K562 (cell line): ENCODE data around the gene HOXC11. TPM values are rescaled to one million over a fixed set of nuclear protein-coding genes. Genes with fewer than 3 reads are reported as not detected.
A peak's percentile ranks its signal among the peaks of the same experiment; 100 is the strongest.

Experiments used
- CBX1 ChIP-seq: sonication (generic); IDR thresholded peaks from 2 replicates; pipeline ENCODE4 v1.6.1; 2016; ENCODE audit warnings: antibody characterized with exemption, low read depth, mild to moderate bottlenecking
- CHD1 ChIP-seq: fragments of 200-600 bp; sonication (generic); IDR thresholded peaks from one replicate; pipeline ENCODE4 v1.6.1; 2012; ENCODE audit warnings: mild to moderate bottlenecking, moderate library complexity, low read length, inconsistent platforms
- ELF4 ChIP-seq: fragments of 450-650 bp; formaldehyde crosslinking; IDR thresholded peaks from 2 replicates; pipeline ENCODE4 v1.4.0; 2022; ENCODE audit warnings: missing genetic modification characterization
- ETV6 ChIP-seq, 3 experiments: fragments of 150-350 bp in 1 of 3; sonication (generic) in 1 of 3; formaldehyde crosslinking in 1 of 3; IDR thresholded peaks; 2 replicates each; pipeline versions ENCODE4 v1.6.1 to v1.8.0; 2014 to 2022; ENCODE audit warnings: borderline replicate concordance in 2 of 3, low read depth in 2 of 3, antibody characterized with exemption in 1 of 3, low read length in 1 of 3, mild to moderate bottlenecking in 1 of 3, missing genetic modification reagents in 1 of 3
- GTF2B ChIP-seq: IDR thresholded peaks from 2 replicates; pipeline ENCODE4 v1.6.1; 2011; ENCODE audit not compliant: insufficient read length; ENCODE audit errors: extremely low read depth
- IFI16 ChIP-seq: fragments of 250-450 bp; sonication (Bioruptor Pico); IDR thresholded peaks from 2 replicates; pipeline ENCODE4 v2.1.2; 2022; ENCODE audit warnings: mild to moderate bottlenecking, inconsistent platforms
- KAT7 ChIP-seq: sonication (generic); formaldehyde crosslinking; IDR thresholded peaks from 2 replicates; pipeline ENCODE4 v1.8.0; 2022; ENCODE audit warnings: missing genetic modification reagents, mild to moderate bottlenecking, borderline replicate concordance
- LCOR ChIP-seq: sonication (generic); formaldehyde crosslinking; IDR thresholded peaks from 2 replicates; pipeline ENCODE4 v1.8.0; 2022; ENCODE audit warnings: mild to moderate bottlenecking, missing genetic modification reagents
- NFIC ChIP-seq: fragments of 450-650 bp; IDR thresholded peaks from 2 replicates; pipeline ENCODE4 v1.6.1; 2017; ENCODE audit warnings: mild to moderate bottlenecking, inconsistent platforms
- NONO ChIP-seq, 2 experiments: fragments of 200-400 bp in 1 of 2; fragments of 450-650 bp in 1 of 2; formaldehyde crosslinking in 1 of 2; IDR thresholded peaks; 2 replicates each; pipeline ENCODE4 v1.6.1; 2017; ENCODE audit warnings: low read depth in 2 of 2, mild to moderate bottlenecking in 2 of 2, moderate library complexity in 2 of 2, low read length in 1 of 2
- PCBP2 ChIP-seq: fragments of 200-400 bp; formaldehyde crosslinking; IDR thresholded peaks from 2 replicates; pipeline ENCODE4 v1.6.1; 2018; ENCODE audit warnings: low read length, low read depth, mild to moderate bottlenecking, moderate library complexity; ENCODE audit not compliant: poor library complexity, severe bottlenecking
- TEAD1 ChIP-seq, 2 experiments: fragments of 450-650 bp in 1 of 2; sonication (generic) in 1 of 2; formaldehyde crosslinking; IDR thresholded peaks; 2 replicates each; pipeline versions ENCODE4 v1.4.0 to v1.8.0; 2020 to 2022; ENCODE audit warnings: mild to moderate bottlenecking in 2 of 2, missing genetic modification reagents in 1 of 2
- ZBTB43 ChIP-seq: sonication (generic); formaldehyde crosslinking; IDR thresholded peaks from 2 replicates; pipeline ENCODE4 v1.8.0; 2023; ENCODE audit warnings: mild to moderate bottlenecking, missing genetic modification reagents
- ZNF395 ChIP-seq: fragments of 200-800 bp; sonication (Bioruptor generic); IDR thresholded peaks from 2 replicates; pipeline ENCODE4 v1.6.1; 2017; ENCODE audit warnings: missing genetic modification characterization, missing compliant biosample characterization
- ZNF609 ChIP-seq: sonication (generic); formaldehyde crosslinking; IDR thresholded peaks from 2 replicates; pipeline ENCODE4 v1.8.1; 2023; ENCODE audit warnings: missing genetic modification reagents, mild to moderate bottlenecking, borderline replicate concordance
- ZNF780A ChIP-seq: fragments of 250-450 bp; sonication (Bioruptor Pico); IDR thresholded peaks from 2 replicates; pipeline ENCODE4 v1.5.0; 2021; ENCODE audit warnings: mild to moderate bottlenecking
- polyA plus RNA-seq, 8 experiments: library from polyadenylated mRNA; depleted of rRNA in 4 of 8; stranded (reverse) in 5 of 8; unstranded in 3 of 8; fragments of >200 nt; fragmentation: Nextera tagmentation in 2 of 8; fragmentation: Illumina TruSeq in 1 of 8; extraction: Ambion mirVana in 2 of 8; extraction: Trizol in 1 of 8; gene quantifications; 2 replicates each; pipeline versions ENCODE4 v1.2.1 to v1.2.3, GENCODE V29; 2011 to 2014; ENCODE audit warnings: inconsistent platforms in 1 of 8, missing spikeins in 1 of 8
- total RNA-seq, 7 experiments: library from RNA; depleted of rRNA in 6 of 7; stranded (reverse); fragments of >200 nt in 6 of 7; fragmentation: Illumina TruSeq in 2 of 7; extraction: Trizol in 2 of 7; gene quantifications; 2 replicates each; pipeline versions ENCODE4 v1.2.1 to v1.2.3, GENCODE V29; 2011 to 2021; ENCODE audit warnings: low replicate concordance in 1 of 7

The HOXC11 gene
- total and polyA plus RNA-seq, 9 of the 15 experiments (the other 6 are each of a cell fraction or from before 2014, with no cell fraction given) = not detected

GRCh38 chr12:54000116-54001114 lies 27.5 kb downstream of the HOXC11 start, which contains the start of gene HOXC9 (continued):
- TF ChIP-seq GTF2B = no peak
- 0 out of 2 replicates have a peak, but pooled peaks have one; percentile 21 for TF ChIP-seq NFIC
- TF ChIP-seq ZNF780A (CRISPR knock-in tag) = no peak
- TF ChIP-seq ETV6 (IDR thresholded peaks at IDR 0.05; ENCODE audit: borderline replicate concordance in 1 of 2, low read depth in 2 of 2, low read length in 1 of 2) = no peak
- TF ChIP-seq ETV6 (CRISPR knock-in tag; IDR thresholded peaks at IDR 0.05; ENCODE audit: borderline replicate concordance) = peak; percentile 88; the same call in 1 of the 2 replicates
- TF ChIP-seq NONO (IDR thresholded peaks at IDR 0.05; ENCODE audit: low read depth in 2 of 2, low read length in 1 of 2) = peak; percentile 32 to 58; a peak in 2 of 4 replicates
- no peak for TF ChIP-seq ZNF609 (CRISPR knock-in tag)
- peak; percentile 84; the same call in 1 of the 2 replicates for TF ChIP-seq KAT7 (CRISPR knock-in tag)
- TF ChIP-seq PCBP2 = no peak
- TF ChIP-seq ZBTB43 (CRISPR knock-in tag) = peak; percentile 57; the same call in 1 of the 2 replicates
- TF ChIP-seq IFI16 (CRISPR knock-in tag) = no peak
- TF ChIP-seq CHD1 = peak; percentile 95
- 0 out of 2 replicates have a peak, but pooled peaks have one; percentile 45 for TF ChIP-seq CBX1
- TF ChIP-seq ELF4 = no peak
- TF ChIP-seq LCOR (CRISPR knock-in tag) = 0 out of 2 replicates have a peak, but pooled peaks have one; percentile 43
- TF ChIP-seq ZNF395 (CRISPR knock-in tag) = peak; percentile 65; the same call in 1 of the 2 replicates
- peak in 1 of 2 experiments; percentile 70; a peak in 1 of 4 replicates for TF ChIP-seq TEAD1 (CRISPR knock-in tag; IDR thresholded peaks at IDR 0.05)
